HS-5 (cell line): ENCODE data around the gene GMEB2.

Experiments used
- DNase-seq: peaks from one replicate; pipeline ENCODE4 v3.0.0-alpha.2; 2012; ENCODE audit warnings: low read depth

Gene GMEB2

GRCh38 chr20:63558804-63559484 lies 68.0 kb downstream of the GMEB2 start:
- no peak for DNase-seq

- DNase-seq = no peak
These were observed 69.4 kb downstream of the GMEB2 start for GRCh38 chr20:63557481-63557891.

- no peak for DNase-seq
These were observed 69.9 kb downstream of the GMEB2 start for GRCh38 chr20:63556873-63557478.

GRCh38 chr20:63555661-63556381 lies 71.1 kb downstream of the GMEB2 start:
- no peak for DNase-seq

- DNase-seq = no peak
These were observed 72.3 kb downstream of the GMEB2 start for GRCh38 chr20:63554361-63555278.

GRCh38 chr20:63553933-63554290 lies 73.0 kb downstream of the GMEB2 start, which contains the start of gene FNDC11:
TSS of gene FNDC11 (plus strand) at chr20:63554159. CDS start at chr20:63555664, 1,505 bp downstream.
- no peak for DNase-seq

- DNase-seq = no peak
These were observed 73.5 kb downstream of the GMEB2 start for GRCh38 chr20:63553251-63553932.

GRCh38 chr20:63552481-63553249 lies 74.2 kb downstream of the GMEB2 start:
- no peak for DNase-seq

GRCh38 chr20:63551068-63551467 lies 75.8 kb downstream of the GMEB2 start:
- DNase-seq = no peak

GRCh38 chr20:63549679-63550282 lies 77.1 kb downstream of the GMEB2 start:
- DNase-seq = no peak

GRCh38 chr20:63549019-63549418 lies 77.9 kb downstream of the GMEB2 start:
- DNase-seq = no peak

GRCh38 chr20:63548542-63548941 lies 78.4 kb downstream of the GMEB2 start:
- no peak for DNase-seq

- no peak for DNase-seq
These were observed 79.0 kb downstream of the GMEB2 start, which contains the start of gene SRMS for GRCh38 chr20:63547725-63548480. TSS of gene SRMS (minus strand) at chr20:63547749. CDS start at chr20:63547463, 286 bp downstream.

- no peak for DNase-seq
These were observed 79.8 kb downstream of the GMEB2 start for GRCh38 chr20:63546956-63547724.

- DNase-seq = no peak
These were observed 80.5 kb downstream of the GMEB2 start for GRCh38 chr20:63546256-63546955.

GRCh38 chr20:63545814-63546213 lies 81.1 kb downstream of the GMEB2 start:
- DNase-seq = no peak

GRCh38 chr20:63544958-63545516 lies 81.9 kb downstream of the GMEB2 start:
- no peak for DNase-seq
